ENCODE results near the gene APOO.

DNA sequence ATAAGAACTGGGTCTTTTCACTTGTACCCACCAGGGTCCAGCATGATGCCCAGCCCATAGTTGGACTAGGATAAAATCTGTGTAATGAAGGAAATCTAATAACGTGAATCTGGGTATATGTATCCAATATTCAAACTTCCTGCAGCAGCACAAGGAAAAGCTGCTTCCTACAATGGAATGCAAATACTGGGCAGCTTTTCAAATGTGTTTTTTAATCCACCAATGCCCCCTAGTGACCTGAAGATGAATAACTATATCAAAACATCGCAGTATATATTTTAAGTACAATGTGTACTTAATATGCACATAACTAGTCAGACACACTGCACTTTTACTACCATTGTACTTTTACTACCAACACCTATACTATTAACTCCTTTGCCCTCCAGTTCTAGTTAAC is 5.3 kb downstream of the APOO start:
- TF ChIP-seq, protein P1, sequence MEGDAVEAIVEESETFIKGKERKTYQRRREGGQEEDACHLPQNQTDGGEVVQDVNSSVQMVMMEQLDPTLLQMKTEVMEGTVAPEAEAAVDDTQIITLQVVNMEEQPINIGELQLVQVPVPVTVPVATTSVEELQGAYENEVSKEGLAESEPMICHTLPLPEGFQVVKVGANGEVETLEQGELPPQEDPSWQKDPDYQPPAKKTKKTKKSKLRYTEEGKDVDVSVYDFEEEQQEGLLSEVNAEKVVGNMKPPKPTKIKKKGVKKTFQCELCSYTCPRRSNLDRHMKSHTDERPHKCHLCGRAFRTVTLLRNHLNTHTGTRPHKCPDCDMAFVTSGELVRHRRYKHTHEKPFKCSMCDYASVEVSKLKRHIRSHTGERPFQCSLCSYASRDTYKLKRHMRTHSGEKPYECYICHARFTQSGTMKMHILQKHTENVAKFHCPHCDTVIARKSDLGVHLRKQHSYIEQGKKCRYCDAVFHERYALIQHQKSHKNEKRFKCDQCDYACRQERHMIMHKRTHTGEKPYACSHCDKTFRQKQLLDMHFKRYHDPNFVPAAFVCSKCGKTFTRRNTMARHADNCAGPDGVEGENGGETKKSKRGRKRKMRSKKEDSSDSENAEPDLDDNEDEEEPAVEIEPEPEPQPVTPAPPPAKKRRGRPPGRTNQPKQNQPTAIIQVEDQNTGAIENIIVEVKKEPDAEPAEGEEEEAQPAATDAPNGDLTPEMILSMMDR (IDR thresholded peaks at IDR 0.05) = peak in 2 of 3 experiments; percentile 52 to 65
- no peak for TF ChIP-seq POLR2A (IDR thresholded peaks at IDR 0.05)

Data from testis (tissue), 2 donors.